HG03196 (cell line): ENCODE data around the gene CDH23.

Experiments
- ATAC-seq: cut with Tn5 transposase; IDR thresholded peaks from one replicate; pipeline ENCODE4 v1.9.1; 2021; ENCODE audit not compliant: unreplicated experiment

The CDH23 gene

DNA sequence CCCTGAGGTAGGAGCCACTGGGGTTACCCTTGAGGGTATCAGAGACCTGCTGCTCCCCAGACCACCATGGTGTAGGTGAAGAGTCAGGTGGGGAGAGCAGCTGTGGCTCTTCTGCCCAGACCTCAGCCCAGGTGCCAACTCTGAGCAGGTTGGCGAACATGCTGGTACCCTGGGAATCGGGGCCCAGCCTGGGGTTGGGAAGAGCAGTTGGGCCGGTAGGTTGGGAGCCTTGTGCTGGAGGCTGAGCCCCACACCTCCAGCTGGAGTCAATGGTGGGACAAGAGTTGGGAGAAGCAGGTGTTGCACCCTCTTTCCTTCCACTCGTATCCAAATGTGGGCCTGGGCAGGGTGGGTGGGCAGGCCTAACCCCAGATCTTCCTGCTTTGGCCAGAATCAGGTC lies 114.5 kb downstream of the CDH23 start:
- ATAC-seq, result no peak

DNA sequence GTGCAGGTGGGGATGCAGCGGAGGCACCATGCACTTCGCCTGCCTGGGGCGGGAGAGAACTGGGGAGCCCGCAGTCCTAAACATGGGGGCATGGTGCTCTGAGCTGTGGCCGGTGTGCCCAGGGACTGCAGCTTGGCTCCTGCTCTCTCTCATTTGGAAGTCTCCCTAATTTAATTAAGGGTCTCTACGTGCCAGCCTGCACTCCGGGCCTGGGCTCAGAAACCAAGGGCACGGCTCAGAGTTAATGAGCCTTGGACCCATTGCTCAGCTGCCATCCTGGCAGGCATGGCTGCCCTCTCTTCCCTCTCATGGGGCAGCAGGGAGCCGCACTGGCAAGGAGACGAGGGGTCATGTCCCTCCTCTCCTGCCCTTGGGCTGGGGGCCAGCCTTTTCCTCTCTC lies 115.6 kb downstream of the CDH23 start:
- ATAC-seq, result no peak

DNA sequence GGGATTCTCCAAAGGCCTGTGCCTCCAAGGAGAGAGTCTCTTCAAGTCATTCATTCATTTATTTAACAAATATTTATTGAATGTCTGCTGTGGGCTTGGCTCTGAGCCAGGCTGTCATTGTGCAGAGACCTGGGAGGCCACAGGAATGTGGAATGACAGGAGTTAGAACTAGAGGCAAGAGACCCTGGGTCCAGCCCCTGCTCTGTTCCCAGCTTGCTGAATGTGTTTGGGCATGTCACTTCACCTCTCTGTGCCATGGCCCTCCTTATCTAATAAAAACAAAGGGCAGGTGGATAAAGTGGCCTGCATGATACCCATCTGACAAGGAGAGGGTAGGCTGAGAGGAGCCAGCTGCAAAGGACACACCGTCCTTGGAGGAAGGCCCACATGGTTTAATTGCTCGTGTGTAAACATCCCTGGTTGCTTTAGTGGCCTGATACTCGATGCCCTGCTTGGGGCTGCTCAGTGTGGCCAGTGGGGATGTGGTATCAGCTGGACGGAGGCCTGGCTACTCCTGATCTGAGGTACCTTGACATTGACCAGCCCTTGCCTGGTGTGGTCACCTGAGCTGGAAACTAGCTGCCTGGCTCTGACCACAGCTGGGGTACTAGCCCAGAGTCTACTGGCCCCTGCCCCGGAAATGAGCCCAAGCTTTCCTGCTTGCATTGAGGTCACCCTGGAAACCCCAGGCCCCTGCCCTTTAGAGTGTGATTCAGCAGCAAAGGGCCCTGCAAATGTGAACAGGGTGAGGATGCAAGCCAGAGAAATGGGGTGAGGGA lies 116.2 kb downstream of the CDH23 start:
- ATAC-seq, result no peak

DNA sequence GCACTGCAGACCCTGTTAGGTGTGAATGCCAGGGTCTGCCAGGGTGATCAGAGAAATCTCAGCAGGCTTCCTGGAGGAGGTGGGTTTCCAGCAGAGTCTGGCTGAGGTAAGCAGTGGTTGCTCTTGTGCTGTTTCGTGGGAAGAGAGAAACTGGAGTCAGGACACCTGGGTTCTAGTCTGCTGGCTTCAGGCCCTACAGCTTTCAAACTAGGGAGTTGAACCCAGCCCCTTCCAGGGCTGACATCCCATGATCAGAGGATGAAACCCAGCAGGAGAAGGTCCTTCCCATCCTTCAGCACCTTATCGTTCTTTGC lies 116.8 kb downstream of the CDH23 start:
- ATAC-seq, result no peak

DNA sequence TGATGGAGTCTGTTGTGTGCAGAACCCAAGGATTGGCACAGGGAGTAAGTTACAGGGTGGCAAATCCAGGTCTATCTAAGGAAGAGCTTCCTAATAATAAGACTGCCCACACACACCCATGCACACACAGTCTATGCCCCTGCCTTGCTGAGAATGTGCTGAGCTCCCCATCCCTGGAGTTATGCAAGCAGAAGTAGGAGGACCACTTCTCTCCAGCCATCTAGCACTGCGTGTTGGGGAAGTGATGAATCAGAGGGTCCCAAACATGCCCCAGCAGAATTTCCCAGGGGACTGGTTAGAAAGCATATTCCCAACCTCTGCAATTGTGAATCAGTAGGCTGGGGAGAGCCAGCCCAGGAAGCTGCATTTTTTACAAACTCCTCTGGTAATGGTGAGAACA lies 117.2 kb downstream of the CDH23 start:
- ATAC-seq, result no peak

DNA sequence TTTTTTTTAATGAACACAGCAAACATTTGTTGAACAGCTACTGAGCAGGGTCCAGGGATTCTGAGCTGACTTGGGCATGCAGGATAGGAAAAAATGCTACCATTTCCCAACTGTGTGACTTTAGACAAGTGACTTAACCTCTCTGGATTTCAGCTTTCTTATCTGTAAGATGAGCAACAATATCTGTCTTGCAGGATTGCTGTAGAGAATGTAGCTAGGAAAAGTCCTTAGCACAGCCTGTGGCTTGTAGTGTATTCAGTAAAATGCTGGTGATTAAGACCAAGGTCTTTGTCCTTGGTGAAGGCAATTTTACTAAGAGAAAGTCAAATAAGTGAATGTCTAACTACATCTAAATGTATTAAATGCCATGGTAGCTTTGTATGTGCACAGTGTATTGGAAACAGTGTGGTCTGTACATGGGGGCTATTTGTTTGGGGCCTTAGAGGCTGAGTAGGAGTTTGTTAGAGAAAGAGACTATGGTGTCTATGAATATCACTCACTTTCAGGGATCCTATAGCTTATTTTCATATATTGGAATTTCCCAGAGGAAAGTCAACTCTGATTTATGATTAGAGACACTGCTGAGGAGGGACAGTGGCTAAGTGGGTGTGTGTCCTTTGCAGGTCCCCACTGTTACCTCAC lies 118.9 kb downstream of the CDH23 start:
- ATAC-seq, result no peak

DNA sequence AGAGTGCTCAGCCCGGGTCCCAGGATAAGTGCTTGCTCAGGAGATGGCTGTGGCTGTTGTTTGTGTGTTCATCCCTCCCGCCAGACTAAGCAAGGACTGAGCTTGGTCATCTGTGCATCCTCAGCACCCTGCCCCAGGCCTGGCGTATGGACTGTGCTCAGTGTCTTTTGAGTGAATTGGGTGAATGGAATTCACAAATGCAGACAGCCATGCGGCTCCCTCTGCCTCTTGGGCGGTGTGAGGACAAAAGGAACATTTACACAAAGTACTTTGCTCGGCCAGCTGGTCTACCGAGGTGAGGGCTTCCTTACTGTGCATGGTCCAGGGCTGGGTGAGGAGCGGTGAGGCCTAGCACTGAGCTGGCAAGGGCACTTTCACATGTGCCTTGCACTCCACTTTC lies 120.2 kb downstream of the CDH23 start:
- no peak for ATAC-seq

DNA sequence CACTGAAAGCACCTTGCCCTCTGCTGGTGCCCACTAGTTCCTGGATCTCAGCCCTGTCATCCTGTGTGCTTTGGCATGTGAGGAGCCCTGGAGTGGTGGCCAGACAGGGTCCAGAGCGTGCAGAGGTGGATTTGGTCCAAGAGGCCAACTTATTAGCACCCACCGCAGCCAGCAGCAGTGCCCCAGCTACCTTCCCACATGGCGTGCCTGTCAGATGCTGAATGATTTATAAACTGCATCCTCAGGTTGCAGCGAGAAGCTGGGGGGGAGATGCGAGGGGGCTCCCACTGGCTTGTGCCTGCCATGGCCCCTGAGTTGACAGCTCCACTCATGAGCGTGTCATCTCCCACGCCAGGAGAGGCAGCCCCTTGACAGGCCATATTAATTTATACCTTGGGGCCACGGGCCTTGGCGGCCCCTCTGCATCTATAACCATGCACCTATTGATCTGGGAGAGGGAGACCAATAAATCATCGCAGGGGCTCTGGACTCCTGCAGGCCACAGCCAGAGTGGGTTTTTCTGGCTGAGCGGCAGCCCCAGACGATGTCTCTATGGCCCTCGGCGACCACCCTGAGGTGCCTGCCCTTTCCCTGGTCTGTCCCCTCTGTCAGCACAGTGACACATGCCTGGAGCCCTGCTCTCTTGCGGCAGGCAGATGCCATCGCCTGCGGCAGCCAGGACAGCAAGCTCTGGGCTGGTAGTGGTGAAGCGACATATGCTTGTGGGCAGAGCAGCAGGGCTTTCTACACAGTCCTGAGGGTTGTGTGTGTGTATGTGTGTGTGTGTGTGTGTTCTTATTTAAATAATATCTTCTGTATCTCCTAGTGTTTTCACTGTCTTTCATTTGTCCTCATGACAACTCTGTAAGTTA lies 120.8 kb downstream of the CDH23 start:
- ATAC-seq, result no peak

DNA sequence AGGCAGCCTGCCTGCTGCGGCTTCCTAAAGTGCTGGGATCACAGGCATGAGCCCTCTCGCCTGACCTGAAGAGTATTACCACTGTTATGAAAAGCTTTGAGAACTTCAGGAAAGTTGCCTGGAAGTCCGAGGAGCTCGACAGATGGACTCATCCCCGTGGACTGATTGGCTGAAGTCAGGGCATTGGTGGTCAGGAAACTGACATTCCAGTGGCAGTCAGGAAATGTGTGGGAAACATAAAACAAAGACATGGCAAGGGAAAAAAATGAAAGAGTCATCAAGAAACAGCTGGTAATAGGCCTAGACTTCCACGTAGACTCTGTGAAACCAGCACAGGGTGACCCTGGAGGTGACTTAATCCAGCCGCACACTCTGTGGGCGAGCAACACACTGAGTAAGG lies 123.3 kb downstream of the CDH23 start:
- ATAC-seq, result no peak

DNA sequence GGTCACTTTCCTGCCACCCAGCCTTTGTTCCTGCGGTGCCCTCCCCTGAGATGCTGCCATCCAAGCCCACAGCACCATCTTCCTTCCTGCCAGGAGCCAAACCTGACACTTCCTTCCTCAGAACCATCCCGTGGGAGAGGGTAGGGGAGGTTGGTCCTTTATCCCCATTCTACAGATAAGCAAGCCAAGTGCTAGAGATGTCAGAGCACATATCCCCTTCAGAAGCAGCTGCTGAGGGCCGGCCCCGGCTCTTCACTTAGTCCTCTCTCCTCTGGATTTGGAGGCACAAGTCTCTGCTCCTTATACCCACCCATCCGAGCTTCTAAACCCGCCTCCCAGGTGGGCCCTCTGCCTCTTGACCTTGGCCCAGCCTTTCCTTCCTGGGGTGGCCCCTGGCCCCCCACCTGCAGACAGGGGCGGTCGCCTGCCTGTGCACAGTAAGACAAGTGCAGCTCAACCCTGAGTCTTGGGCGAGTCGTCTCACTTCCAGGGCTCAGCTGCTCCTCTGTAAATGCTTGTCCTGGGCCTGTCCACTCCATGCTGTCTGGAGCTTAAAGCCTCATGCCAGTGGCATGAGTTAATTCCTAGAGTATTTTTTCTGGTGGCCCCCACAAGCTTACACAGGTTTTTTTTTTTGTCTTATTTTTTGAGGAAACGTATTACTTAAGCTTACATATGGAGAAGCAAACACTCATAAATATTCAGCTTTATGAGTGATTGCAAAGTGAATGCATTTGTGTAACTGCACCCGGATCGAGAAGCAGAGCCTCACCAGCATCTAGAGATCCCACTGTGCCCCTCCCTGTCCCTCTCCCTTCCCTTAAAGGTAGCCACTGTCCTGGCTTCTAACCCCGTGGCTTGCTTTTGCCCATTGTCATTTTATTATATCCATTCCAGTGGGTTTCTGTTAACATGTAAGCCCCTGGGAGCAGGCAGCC lies 125.1 kb downstream of the CDH23 start:
- ATAC-seq, result no peak

DNA sequence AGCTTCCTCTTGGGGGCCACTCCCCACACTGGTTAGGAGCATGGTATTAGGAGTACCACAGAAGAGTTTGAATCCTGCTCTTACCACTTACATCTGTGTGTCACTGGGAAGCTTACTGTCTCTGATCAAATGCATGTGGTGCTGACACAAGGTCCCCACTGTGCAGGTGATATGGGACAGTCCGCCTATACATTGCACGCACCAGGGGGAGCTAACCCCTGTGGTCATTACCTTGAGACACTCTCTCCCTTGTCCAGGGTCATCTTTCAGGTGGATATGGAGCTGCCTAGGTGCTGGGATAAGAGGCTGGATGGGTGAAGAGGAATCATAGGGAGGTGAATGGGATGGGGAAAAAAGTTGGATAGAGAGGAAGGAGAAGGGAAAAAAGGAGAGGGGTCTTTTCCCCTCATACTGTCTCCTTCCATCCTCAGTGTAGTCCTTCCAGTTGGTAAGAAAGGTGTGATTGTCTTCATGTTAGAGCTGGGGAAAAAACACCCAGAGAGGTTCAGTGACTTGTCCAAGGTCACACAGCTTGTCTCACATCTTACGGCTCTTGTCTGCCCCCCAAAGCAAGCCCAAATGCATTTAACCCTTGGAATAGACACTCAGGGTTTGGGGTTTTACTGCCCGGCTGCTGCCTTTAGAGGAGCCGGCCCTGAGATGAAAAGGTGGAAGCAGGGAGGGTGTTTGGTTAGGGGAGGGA lies 125.9 kb downstream of the CDH23 start:
- ATAC-seq, result no peak

DNA sequence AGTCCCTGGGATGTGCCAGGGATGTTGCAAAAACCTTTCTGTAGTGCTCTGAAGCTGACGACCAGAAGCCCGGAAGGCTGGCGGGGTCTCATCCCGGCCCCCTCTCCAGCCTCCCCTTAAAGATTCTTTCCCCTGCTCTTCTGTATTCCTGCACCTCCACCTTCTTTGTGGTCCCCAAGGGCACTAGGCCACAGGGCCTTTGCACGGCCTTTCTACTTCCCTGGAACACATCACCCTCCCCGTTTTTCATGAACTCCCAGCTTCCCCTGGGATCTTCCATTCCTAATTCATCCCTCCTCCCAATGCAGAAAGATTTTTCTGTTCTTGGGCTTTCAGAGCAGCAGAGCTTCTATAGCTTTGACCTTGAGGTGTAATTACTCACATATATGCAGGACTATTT lies 127.0 kb downstream of the CDH23 start:
- ATAC-seq, result no peak

DNA sequence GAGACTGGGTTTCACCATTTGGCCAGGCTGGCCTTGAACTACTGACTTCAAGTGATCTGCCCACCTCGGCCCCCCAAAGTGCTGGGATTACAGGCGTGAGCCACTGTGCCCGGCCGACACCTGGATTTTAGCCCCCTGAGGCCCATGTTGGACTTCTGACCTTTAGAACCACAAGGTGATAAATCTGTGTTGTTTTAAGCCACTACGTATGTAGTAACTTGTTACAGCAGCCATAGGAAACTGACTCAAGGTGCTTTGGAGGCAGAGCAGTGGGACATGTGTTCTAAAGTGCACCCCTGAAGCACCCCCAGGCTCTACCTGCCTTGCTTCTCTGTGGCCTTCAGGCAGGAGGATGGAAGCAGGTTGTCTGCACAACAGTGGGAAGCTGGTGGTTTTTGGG lies 128.4 kb downstream of the CDH23 start:
- ATAC-seq, result no peak

DNA sequence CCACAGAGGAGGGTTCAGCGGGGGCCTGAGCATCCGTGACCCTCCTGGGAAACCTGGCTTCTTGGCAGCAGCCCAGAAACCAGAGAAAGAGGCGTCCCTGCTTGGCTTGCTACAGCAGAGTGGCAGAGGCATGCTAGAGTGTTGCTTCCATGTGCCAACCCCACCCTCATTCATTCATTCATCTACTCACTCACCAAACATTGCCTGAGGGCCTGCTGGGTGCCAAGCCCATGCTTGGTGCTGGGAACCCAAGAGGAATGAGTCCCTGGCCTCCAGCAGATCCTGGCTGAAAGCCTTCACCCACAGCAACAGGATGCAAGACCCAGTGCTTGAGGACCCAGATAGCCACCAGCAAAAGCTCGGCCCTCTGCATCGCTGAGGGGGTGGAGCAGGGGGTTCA lies 129.0 kb downstream of the CDH23 start:
- no peak for ATAC-seq

DNA sequence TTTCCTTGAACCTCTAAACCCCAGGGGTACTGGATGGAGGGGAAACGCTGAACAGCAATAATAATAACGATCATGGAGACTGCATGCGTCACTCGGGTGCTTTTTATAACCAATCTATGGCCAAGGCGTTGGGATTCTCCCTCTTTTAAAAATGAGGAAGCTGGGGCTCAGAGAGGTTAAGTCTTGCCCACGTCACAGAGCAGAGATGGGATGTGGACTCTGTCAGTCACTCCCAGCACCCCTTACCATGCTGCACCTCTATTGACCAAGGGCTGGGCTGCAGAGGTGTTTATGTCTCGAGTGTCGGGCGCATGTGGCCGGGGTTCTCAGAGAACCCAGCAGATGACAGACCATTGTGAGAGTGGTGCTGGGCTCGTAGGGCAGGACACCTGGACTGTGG lies 129.9 kb downstream of the CDH23 start:
- no peak for ATAC-seq

DNA sequence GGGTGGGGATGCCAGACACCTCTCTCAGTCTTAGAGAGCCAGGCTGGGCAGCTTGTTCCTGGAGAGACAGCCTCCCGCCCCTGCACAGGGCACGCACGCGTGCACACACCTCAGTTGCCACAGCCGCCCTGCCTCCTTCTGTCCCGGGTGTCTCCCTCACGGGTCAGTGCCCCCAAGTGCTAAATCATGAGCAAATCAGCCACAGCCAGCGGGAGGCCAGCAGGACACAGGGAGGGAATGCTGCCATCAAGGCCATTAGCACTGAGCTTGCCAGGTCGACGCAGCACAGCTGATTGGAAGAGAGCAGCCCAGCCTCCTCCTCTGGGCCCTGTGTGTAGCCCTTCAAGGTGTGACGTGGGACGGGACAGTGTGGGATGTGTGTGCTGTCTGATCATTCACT lies 130.4 kb downstream of the CDH23 start:
- ATAC-seq, result no peak

DNA sequence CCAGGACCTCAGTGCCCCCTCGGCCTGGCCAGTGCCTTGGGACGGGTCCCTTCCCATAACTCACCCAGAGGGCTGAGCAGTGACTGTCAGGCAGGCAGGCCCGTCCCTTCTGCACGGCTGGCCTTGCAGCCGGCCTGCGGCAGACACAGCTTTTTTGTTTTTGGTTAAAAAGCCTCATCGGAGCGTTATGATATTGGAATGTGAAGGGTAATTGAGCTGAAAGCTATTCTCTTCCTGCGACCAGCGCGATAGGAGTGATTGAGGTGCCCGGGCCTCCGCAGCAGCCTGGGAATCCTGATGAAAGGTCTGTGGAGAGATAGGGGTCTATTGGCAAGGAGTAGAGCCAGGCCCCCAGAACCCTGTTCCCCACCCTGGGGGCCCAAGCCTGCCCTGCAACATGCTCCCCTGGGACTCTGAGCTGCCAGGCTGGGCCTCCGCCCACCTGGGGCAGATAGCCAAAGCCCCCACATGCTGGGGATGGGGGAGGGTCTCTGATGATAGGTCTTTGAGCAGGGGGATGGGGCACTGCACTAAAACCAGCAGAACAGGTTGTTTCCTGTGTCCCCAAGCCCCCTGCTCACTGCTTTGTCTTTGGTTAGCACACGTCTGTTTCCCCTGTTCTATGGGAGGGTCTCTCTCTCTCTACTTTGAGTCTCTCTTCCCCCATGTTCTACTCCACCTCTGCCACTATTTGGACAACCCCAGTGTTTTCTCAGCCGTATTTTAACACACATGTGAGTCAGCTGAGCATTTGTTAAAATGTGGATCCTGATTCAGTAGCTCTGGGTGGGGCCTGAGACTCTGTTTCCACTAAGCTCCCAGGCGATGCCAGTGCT lies 131.9 kb downstream of the CDH23 start:
- no peak for ATAC-seq

DNA sequence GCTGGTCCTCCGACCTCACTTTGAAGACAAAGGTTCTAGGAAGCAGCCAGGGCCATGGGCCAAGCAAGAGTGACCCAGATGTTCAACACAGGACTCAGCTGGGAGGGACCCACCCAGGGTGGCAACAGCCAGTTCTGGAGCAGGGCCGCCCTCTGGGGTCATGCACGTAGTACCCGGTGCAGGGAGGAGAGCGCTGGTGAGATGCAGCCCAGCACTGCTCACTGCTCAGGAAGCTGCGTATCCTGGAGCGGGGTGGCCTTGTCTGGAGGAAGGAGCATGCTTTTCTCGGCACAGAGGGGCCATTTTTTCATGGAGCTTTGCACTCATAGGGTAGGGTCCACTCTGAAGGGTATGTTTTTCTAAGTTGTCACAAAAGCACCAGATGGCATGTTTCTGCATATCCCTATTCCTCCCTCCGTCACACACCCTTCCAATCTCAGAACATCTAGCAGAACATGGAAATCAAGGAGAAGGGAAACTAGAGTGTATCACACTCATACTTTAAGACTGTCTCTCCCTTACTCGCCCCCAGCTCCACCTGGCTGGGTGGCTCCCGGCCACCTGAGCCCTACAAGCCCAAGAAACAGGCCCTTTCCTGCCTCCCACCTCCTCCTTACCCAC lies 132.6 kb downstream of the CDH23 start:
- ATAC-seq, result no peak

DNA sequence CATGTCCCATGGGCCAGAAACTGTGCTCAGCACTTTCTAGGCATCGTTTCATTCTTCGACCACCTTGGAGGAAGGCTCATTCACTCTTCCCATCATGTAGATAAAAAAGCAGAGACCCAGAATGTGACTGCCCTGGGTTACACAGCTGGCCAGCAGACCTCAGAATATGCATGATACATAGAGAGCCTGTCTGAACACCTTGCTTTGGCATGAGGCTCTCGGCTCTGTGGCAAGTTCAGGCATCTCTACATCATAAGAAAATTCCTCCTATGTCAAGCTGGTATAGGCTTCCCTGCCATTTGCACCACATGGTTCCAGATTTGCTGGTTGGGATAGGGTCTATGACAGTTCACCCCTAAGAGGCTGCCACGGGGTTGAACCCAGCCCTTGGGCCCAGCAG lies 134.1 kb downstream of the CDH23 start:
- ATAC-seq, result no peak
